Measurements from ENCODE around the gene PLEKHH2.

Gene PLEKHH2

GRCh38 chr2:43758739-43759138 lies 121.7 kb downstream of the PLEKHH2 start:
- Histone ChIP-seq H3K27me3 (ENCODE audit: control insufficient read depth, low read length) (no peaks in the 10 kb centered on the region), H3K36me3 (ENCODE audit: control insufficient read depth, low read length) (no peaks in the 10 kb centered on the region), H3K4me3 (ENCODE audit: low read length) (no peak overlapping the region), H3K79me2 (ENCODE audit: control insufficient read depth, low read length) (no peaks in the 10 kb centered on the region), H3K4me2 (ENCODE audit: low read length) (no peak overlapping the region), H3K4me1 (ENCODE audit: control insufficient read depth, low read length) (no peaks in the 10 kb centered on the region), H3F3A (ENCODE audit: control insufficient read depth, insufficient read depth) (no peaks in the 10 kb centered on the region), H3K9me3 (ENCODE audit: control insufficient read depth, insufficient read depth, low read length) (no peaks in the 10 kb centered on the region), H3K9me2 (replicated peaks; ENCODE audit: control insufficient read depth, low read length) (no peaks in the 10 kb centered on the region), H4K20me1 (ENCODE audit: control insufficient read depth, insufficient read depth, low read depth, low read length) (no peaks in the 10 kb centered on the region), H3K27ac (ENCODE audit: low read depth, low read length) (no peak overlapping the region)
- TF ChIP-seq EZH2phosphoT487 (IDR thresholded peaks at IDR 0.05; ENCODE audit: borderline replicate concordance, low read length), result no peak
- TF ChIP-seq, protein P1, sequence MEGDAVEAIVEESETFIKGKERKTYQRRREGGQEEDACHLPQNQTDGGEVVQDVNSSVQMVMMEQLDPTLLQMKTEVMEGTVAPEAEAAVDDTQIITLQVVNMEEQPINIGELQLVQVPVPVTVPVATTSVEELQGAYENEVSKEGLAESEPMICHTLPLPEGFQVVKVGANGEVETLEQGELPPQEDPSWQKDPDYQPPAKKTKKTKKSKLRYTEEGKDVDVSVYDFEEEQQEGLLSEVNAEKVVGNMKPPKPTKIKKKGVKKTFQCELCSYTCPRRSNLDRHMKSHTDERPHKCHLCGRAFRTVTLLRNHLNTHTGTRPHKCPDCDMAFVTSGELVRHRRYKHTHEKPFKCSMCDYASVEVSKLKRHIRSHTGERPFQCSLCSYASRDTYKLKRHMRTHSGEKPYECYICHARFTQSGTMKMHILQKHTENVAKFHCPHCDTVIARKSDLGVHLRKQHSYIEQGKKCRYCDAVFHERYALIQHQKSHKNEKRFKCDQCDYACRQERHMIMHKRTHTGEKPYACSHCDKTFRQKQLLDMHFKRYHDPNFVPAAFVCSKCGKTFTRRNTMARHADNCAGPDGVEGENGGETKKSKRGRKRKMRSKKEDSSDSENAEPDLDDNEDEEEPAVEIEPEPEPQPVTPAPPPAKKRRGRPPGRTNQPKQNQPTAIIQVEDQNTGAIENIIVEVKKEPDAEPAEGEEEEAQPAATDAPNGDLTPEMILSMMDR (IDR thresholded peaks at IDR 0.05; ENCODE audit: low read depth, low read length, poor library complexity, severe bottlenecking), result no peak

DNA sequence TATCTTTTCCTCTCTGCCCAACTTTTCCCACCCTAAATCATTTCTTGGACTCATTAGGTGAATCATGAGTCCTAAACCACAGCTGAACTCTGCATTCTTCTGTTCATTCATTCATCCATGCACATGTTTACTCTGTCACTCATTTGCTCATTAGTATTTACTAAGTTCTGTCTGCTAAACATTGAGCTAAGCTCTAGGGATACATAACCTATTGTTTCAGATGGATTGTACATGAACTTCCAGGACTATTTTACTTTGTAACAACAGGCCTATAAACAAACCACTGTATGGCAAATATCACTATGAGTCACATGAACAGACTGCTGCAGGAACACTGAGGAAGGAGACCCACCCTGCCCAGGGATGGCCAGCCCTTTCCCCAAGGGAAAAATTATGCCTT lies 122.1 kb downstream of the PLEKHH2 start:
- no peak overlapping the region for H3K27ac ChIP-seq (ENCODE audit: low read depth, low read length)
- H3K9me3 ChIP-seq (ENCODE audit: control insufficient read depth, insufficient read depth, low read length), result no peaks in the 10 kb centered on the region
- no peak overlapping the region for H3K4me3 ChIP-seq (ENCODE audit: low read length)
- TF ChIP-seq, protein P1 (IDR thresholded peaks at IDR 0.05; ENCODE audit: low read depth, low read length, poor library complexity, severe bottlenecking), result no peak
- TF ChIP-seq EZH2phosphoT487 (IDR thresholded peaks at IDR 0.05; ENCODE audit: borderline replicate concordance, low read length), result no peak
- H3K36me3 ChIP-seq (ENCODE audit: control insufficient read depth, low read length), result no peaks in the 10 kb centered on the region
- H3K27me3 ChIP-seq (ENCODE audit: control insufficient read depth, low read length), result no peaks in the 10 kb centered on the region
- H3K79me2 ChIP-seq (ENCODE audit: control insufficient read depth, low read length), result no peaks in the 10 kb centered on the region
- H3F3A ChIP-seq (ENCODE audit: control insufficient read depth, insufficient read depth), result no peaks in the 10 kb centered on the region
- H3K9me2 ChIP-seq (replicated peaks; ENCODE audit: control insufficient read depth, low read length), result no peaks in the 10 kb centered on the region
- H3K4me1 ChIP-seq (ENCODE audit: control insufficient read depth, low read length), result no peaks in the 10 kb centered on the region
- no peak overlapping the region for H3K4me2 ChIP-seq (ENCODE audit: low read length)
- H4K20me1 ChIP-seq (ENCODE audit: control insufficient read depth, insufficient read depth, low read depth, low read length), result no peaks in the 10 kb centered on the region

- Histone ChIP-seq H3K79me2 (ENCODE audit: control insufficient read depth, low read length) (no peaks in the 10 kb centered on the region), H3K4me3 (ENCODE audit: low read length) (no peak overlapping the region), H3K36me3 (ENCODE audit: control insufficient read depth, low read length) (no peaks in the 10 kb centered on the region), H3K9me2 (replicated peaks; ENCODE audit: control insufficient read depth, low read length) (no peaks in the 10 kb centered on the region), H3K27me3 (ENCODE audit: control insufficient read depth, low read length) (0 out of 2 replicates have a peak, but pooled peaks cover 4% of the 10 kb centered on the region), H3F3A (ENCODE audit: control insufficient read depth, insufficient read depth) (no peaks in the 10 kb centered on the region), H3K4me1 (ENCODE audit: control insufficient read depth, low read length) (no peaks in the 10 kb centered on the region), H3K4me2 (ENCODE audit: low read length) (no peak overlapping the region), H4K20me1 (ENCODE audit: control insufficient read depth, insufficient read depth, low read depth, low read length) (no peaks in the 10 kb centered on the region), H3K9me3 (ENCODE audit: control insufficient read depth, insufficient read depth, low read length) (no peaks in the 10 kb centered on the region), H3K27ac (ENCODE audit: low read depth, low read length) (no peak overlapping the region)
- TF ChIP-seq EZH2phosphoT487 (IDR thresholded peaks at IDR 0.05; ENCODE audit: borderline replicate concordance, low read length), result no peak
- TF ChIP-seq, protein P1 (IDR thresholded peaks at IDR 0.05; ENCODE audit: low read depth, low read length, poor library complexity, severe bottlenecking), result no peak
Observed at GRCh38 chr2:43762286-43762685, 125.2 kb downstream of the PLEKHH2 start.
